Measurements from ENCODE around the gene CAMK2G. TPM values are rescaled to one million over a fixed set of nuclear protein-coding genes. Genes with fewer than 3 reads are reported as not detected.

Gene CAMK2G
- total and polyA plus RNA-seq, 9 donors, result 9.8 to 42.9 (median 16.7) TPM

DNA sequence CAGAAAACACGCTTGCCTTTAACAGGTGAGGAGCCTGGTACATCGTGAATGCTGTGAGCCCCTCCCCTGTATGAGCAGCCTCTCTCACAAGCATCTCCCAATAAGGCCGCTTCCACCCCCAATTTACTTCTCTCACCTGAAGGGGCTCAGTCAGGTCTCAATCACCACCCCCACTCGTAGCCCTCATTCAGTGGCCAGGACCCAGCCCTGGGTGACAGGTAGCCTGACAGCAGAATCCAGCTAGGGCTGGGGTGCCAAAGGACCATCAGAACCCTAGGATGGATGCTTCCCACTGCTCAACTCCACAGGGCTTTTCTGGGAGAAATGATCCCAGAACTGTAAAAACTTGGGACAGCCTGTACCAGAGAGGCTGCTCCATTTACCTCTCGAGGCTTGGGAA is 56.5 kb downstream of the CAMK2G start:
- Histone ChIP-seq H3K4me3 (no peak overlapping the region), H3K27ac (no peak overlapping the region), H3K27me3 (no peaks in the 10 kb centered on the region), H3K36me3 (no peaks in the 10 kb centered on the region), H3K9me3 (no peaks in the 10 kb centered on the region), H3K4me1 (ENCODE audit: insufficient read depth) (no peaks in the 10 kb centered on the region)
- DNase-seq, result no peak
- TF ChIP-seq EP300 (IDR thresholded peaks at IDR 0.05) (no peak), POLR2A (IDR thresholded peaks at IDR 0.05) (no peak)
- TF ChIP-seq, protein P1, sequence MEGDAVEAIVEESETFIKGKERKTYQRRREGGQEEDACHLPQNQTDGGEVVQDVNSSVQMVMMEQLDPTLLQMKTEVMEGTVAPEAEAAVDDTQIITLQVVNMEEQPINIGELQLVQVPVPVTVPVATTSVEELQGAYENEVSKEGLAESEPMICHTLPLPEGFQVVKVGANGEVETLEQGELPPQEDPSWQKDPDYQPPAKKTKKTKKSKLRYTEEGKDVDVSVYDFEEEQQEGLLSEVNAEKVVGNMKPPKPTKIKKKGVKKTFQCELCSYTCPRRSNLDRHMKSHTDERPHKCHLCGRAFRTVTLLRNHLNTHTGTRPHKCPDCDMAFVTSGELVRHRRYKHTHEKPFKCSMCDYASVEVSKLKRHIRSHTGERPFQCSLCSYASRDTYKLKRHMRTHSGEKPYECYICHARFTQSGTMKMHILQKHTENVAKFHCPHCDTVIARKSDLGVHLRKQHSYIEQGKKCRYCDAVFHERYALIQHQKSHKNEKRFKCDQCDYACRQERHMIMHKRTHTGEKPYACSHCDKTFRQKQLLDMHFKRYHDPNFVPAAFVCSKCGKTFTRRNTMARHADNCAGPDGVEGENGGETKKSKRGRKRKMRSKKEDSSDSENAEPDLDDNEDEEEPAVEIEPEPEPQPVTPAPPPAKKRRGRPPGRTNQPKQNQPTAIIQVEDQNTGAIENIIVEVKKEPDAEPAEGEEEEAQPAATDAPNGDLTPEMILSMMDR (IDR thresholded peaks at IDR 0.05), result no peak
- 86 to 93% (median 87%) methylated on average over 5 of the region's 5 CpGs for WGBS, 3 donors
- intact Hi-C loops (cut with DNase I), result loop anchor here in 1 of 4 donors (2.0 kb wide), 1 partner anchor 27 kb away; no protein-coding TSS in a partner anchor

DNA sequence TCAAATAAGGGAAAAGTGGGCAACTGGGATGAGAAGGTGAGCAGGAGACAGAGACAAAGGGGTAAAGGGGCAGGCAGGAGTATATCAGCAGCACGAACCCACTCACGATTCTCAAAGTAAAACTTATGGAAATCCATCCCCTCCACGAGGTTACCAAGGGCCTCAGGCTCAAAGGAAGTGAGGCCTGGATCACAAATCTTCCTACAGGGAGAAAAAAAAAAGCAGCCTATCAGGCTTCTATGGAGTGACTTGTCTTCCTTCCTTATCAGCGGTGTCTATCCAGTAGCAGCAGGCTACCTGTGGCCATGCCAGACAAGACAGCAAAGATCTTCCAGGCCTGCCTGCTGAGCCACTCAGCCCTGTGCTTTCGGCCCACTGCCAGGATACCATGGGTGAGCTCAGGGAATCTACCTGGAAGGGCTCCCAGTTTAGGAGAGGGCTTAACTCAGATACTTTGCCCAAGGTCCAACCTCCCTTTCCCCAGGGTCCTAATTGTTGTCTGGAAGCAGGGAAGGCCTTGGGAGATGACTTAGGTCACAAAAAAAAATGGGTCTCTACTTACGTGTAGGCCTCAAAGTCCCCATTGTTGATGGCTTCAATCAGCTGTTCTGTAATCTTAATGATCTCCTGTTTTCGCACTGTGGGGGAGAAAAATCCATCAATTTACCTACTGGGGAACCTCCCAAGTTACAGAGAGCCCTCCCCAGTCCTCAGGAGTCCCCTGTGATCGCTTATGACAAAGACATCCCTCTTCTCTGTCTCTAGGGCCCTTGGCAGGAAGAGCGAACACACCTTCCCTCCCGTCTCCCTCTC is 57.2 kb downstream of the CAMK2G start:
- no peak for DNase-seq
- TF ChIP-seq EP300 (IDR thresholded peaks at IDR 0.05) (no peak), POLR2A (IDR thresholded peaks at IDR 0.05) (no peak)
- TF ChIP-seq, protein P1 (IDR thresholded peaks at IDR 0.05), result no peak

DNA sequence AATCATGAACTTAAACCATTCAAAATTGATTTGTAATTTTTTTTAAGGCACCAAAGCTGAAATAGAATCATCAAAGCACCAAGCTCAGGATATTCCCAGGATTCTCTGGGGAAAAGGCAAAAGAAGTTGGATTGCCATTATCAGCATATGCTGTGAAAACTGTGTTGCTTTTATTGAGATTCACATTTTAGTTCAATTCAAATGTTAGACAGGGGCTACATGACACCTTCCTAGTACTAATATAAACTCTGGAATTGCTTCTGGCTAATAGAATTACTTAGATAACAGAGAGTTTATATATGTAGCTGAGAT is 58.7 kb downstream of the CAMK2G start:
- no peaks in the 10 kb centered on the region for H3K27me3 ChIP-seq
- H3K27ac ChIP-seq, result no peak overlapping the region
- intact Hi-C loops (cut with DNase I), result no loop called here
- no peaks in the 10 kb centered on the region for H3K4me1 ChIP-seq (ENCODE audit: insufficient read depth)
- H3K9me3 ChIP-seq, result no peaks in the 10 kb centered on the region
- TF ChIP-seq EP300 (IDR thresholded peaks at IDR 0.05), result no peak
- no peak for TF ChIP-seq POLR2A (IDR thresholded peaks at IDR 0.05)
- TF ChIP-seq, protein P1 (IDR thresholded peaks at IDR 0.05), result no peak
- H3K36me3 ChIP-seq, result no peaks in the 10 kb centered on the region
- DNase-seq, result no peak
- H3K4me3 ChIP-seq, result no peak overlapping the region

More for the DNA sequence above, 57.2 kb downstream of the CAMK2G start:
- Histone ChIP-seq H3K27ac (no peak overlapping the region), H3K27me3 (no peaks in the 10 kb centered on the region), H3K36me3 (no peaks in the 10 kb centered on the region), H3K4me1 (ENCODE audit: insufficient read depth) (no peaks in the 10 kb centered on the region), H3K9me3 (no peaks in the 10 kb centered on the region), H3K4me3 (no peak overlapping the region)
- intact Hi-C loops (cut with DNase I), result no loop called here
- 86 to 92% (median 87%) methylated on average over 10 of the region's 10 CpGs for WGBS, 3 donors

DNA sequence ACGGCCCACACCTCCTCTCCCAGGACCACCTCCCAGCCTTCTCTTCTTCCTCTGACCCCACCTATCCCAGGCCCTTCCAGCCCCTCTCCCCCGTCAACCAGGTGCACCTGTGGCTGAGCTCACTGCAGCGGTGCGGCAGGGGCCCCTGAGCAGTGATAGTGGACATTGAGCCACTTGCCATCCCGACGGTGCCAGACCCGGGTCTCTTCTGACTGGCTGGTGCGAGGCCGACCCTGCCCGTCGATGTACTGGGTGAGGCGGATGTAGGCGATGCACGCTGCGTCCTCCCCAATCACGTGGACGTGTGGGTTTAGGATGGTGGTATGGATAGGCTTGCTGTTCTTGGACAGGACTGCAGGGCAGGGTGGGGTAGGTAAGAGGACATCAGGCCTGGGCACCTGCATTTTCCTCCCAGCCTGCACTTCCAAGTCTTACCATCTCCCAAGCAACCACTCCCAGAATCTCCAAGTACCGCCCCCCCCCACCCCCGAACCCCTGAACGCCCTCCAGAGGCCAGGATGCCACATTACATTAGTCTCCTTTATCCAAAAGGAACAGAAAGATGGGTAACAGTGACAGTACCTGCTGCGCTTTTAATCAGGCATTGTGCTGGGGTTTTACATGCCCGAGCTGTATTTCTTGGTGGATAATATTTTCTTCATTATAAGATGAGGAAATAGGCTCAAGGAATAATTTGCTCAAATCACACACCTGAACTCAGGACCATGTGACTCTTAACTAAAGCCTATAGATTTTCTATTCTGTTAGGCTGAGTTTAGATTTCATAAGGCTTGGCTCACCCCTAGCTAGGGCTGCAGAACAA is 59.2 kb downstream of the CAMK2G start:
- no peak for DNase-seq

More for the DNA sequence above, 59.2 kb downstream of the CAMK2G start:
- Histone ChIP-seq H3K27me3 (no peaks in the 10 kb centered on the region), H3K4me1 (ENCODE audit: insufficient read depth) (no peaks in the 10 kb centered on the region), H3K27ac (no peak overlapping the region), H3K4me3 (no peak overlapping the region), H3K9me3 (no peaks in the 10 kb centered on the region), H3K36me3 (no peaks in the 10 kb centered on the region)
- TF ChIP-seq, protein P1 (IDR thresholded peaks at IDR 0.05), result no peak
- TF ChIP-seq EP300 (IDR thresholded peaks at IDR 0.05) (no peak), POLR2A (IDR thresholded peaks at IDR 0.05) (no peak)
- intact Hi-C loops (cut with DNase I), result no loop called here
- WGBS, 3 donors, result 79 to 82% (median 82%) methylated on average over 22 of the region's 22 CpGs

Measured in ovary (tissue), 9 donors.